Breast epithelium (tissue), 3 donors: ENCODE results near the gene ROR1.

Experiments used
- POLR2A ChIP-seq: fragments of 450-650 bp; IDR thresholded peaks from one replicate; pipeline ENCODE4 v1.6.1; 2016; ENCODE audit warnings: antibody characterized with exemption, mild to moderate bottlenecking, moderate library complexity
- POLR2AphosphoS5 ChIP-seq, 3 donors: sonication (generic); formaldehyde crosslinking; IDR thresholded peaks; one replicate each; pipeline ENCODE4 v1.6.1; 2017; ENCODE audit warnings: antibody characterized with exemption in 3 of 3
- TF ChIP-seq, protein P1 (sequence below), 3 donors: fragments of 450-650 bp; IDR thresholded peaks; one replicate each; pipeline ENCODE4 v1.5.1; 2016 to 2017; ENCODE audit warnings: antibody characterized with exemption in 3 of 3, mild to moderate bottlenecking in 3 of 3, moderate library complexity in 3 of 3

DNA sequence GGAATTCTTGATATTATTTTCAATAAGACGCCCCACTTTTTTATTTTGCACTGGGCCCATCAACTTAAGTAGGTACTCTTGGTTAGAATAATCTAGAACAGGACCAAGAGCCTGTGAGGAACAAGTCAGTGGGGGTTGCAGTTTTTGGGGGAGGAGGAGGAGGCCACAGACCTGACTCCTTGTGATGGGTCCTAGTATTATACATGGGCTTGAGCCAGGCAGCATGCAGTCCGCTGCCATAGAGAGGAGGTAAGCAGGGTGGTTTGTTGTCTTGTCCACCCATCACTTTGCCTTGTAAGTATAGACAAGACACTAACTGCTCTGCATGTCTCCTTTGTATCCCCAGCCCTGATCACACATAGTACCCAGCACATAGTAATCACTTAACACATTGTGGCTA is 24.5 kb downstream of the ROR1 start:
- TF ChIP-seq, protein P1, sequence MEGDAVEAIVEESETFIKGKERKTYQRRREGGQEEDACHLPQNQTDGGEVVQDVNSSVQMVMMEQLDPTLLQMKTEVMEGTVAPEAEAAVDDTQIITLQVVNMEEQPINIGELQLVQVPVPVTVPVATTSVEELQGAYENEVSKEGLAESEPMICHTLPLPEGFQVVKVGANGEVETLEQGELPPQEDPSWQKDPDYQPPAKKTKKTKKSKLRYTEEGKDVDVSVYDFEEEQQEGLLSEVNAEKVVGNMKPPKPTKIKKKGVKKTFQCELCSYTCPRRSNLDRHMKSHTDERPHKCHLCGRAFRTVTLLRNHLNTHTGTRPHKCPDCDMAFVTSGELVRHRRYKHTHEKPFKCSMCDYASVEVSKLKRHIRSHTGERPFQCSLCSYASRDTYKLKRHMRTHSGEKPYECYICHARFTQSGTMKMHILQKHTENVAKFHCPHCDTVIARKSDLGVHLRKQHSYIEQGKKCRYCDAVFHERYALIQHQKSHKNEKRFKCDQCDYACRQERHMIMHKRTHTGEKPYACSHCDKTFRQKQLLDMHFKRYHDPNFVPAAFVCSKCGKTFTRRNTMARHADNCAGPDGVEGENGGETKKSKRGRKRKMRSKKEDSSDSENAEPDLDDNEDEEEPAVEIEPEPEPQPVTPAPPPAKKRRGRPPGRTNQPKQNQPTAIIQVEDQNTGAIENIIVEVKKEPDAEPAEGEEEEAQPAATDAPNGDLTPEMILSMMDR (IDR thresholded peaks at IDR 0.05), result no peak
- TF ChIP-seq POLR2AphosphoS5 (IDR thresholded peaks at IDR 0.05) (no peak), POLR2A (no peak)
